K562 (cell line): ENCODE results near the gene LGALS12. TPM values are rescaled to one million over a fixed set of nuclear protein-coding genes. Genes with fewer than 3 reads are reported as not detected.

Experiments
- ATAC-seq: fragments of 200-7000 bp; cut with Tn5 transposase; 3 replicates; pipeline ENCODE4 v1.9.1; 2020; ENCODE audit warnings: moderate library complexity
- BruUV-seq: library from RNA; stranded (reverse); fragments of 400-500 nt; replicated peaks from 2 replicates; lab custom pipeline; 2021; lab: Mats Ljungman, UMichigan
- CTCF ChIA-PET: fragments of 300-600 bp; formaldehyde crosslinking; extraction: SDS; loops from one replicate; lab custom pipeline; 2021; ENCODE audit warnings: low intra/inter-chr PET ratio; lab: Yijun Ruan, JAX
- POLR2A ChIA-PET: fragments of 300-600, 350-650 bp; sonication (Branson Sonifier 250); formaldehyde crosslinking; extraction: SDS; loops from one replicate; lab custom pipeline; 2021; ENCODE audit warnings: antibody characterized with exemption, inconsistent platforms; lab: Yijun Ruan, JAX
- DNase-seq, 4 experiments: peaks; one replicate each; pipeline versions ENCODE4 v3.0.0 to v3.0.0-alpha.2; 2011 to 2018; ENCODE audit warnings: low spot score in 3 of 4, mixed read lengths in 3 of 4; ENCODE audit errors: extremely low read depth in 1 of 4
- FAIRE-seq: peaks from 2 replicates; lab custom pipeline; 2011; peaks lifted over from hg19 to GRCh38; lab: Jason Lieb, UNC
- H2AFZ ChIP-seq: 2 replicates; pipeline ENCODE4 v1.6.0; 2011; ENCODE audit warnings: low read depth, low read length, control low read depth, inconsistent platforms
- H3K27ac ChIP-seq: fragments of 200-600 bp; 3 replicates; pipeline ENCODE4 v1.8.0; 2011; ENCODE audit warnings: low read depth, mild to moderate bottlenecking, control low read depth, inconsistent platforms, low read length, moderate library complexity, mixed read lengths; ENCODE audit errors: extremely low read depth
- H3K27me3 ChIP-seq, 2 experiments: fragments of 300-600 bp in 1 of 2; 2 replicates in 1 of 2; 3 replicates in 1 of 2; pipeline versions ENCODE4 v1.6.0 to v1.8.0; 2011; ENCODE audit warnings: inconsistent platforms in 2 of 2, low read length in 2 of 2, mild to moderate bottlenecking in 1 of 2, mixed read lengths in 1 of 2, moderate library complexity in 1 of 2; ENCODE audit not compliant: control insufficient read depth in 2 of 2, insufficient read depth in 2 of 2
- H3K36me3 ChIP-seq: fragments of 300-600 bp; 3 replicates; pipeline ENCODE4 v1.8.0; 2011; ENCODE audit warnings: mild to moderate bottlenecking, low read length, inconsistent platforms; ENCODE audit not compliant: control insufficient read depth, insufficient read depth
- H3K4me1 ChIP-seq, 2 experiments: fragments of 200-600 bp in 1 of 2; replicated peaks in 1 of 2; 2 replicates in 1 of 2; 3 replicates in 1 of 2; pipeline versions ENCODE4 v1.5.1 to v1.8.0; 2011; ENCODE audit warnings: inconsistent platforms in 2 of 2, low read length in 2 of 2, mild to moderate bottlenecking in 1 of 2, mixed read lengths in 1 of 2, moderate library complexity in 1 of 2; ENCODE audit not compliant: control insufficient read depth in 2 of 2, insufficient read depth in 2 of 2
- H3K4me2 ChIP-seq: 2 replicates; pipeline ENCODE4 v1.6.1; 2011; ENCODE audit warnings: low read length, control low read depth, inconsistent platforms, mixed read lengths; ENCODE audit not compliant: insufficient read depth
- H3K4me3 ChIP-seq: fragments of 200-600 bp; sonication (generic), shearing (Covaris generic); 2 replicates; pipeline ENCODE4 v1.5.1; 2016; ENCODE audit warnings: control low read depth, inconsistent platforms
- H3K79me2 ChIP-seq: fragments of 200-600 bp; 3 replicates; pipeline ENCODE4 v1.8.0; 2011; ENCODE audit warnings: low read length, inconsistent platforms; ENCODE audit not compliant: control insufficient read depth, insufficient read depth
- H3K9ac ChIP-seq, 2 experiments: 2 replicates each; pipeline versions ENCODE4 v1.6.0 to v1.6.1; 2011; ENCODE audit warnings: low read depth in 2 of 2, low read length in 2 of 2, control low read depth in 1 of 2, inconsistent platforms in 1 of 2, mild to moderate bottlenecking in 1 of 2, mixed read lengths in 1 of 2; ENCODE audit not compliant: insufficient read depth in 1 of 2
- H3K9me1 ChIP-seq: one replicate; pipeline ENCODE4 v1.6.0; 2011; ENCODE audit warnings: inconsistent platforms, mild to moderate bottlenecking, low read length, moderate library complexity; ENCODE audit not compliant: control insufficient read depth, insufficient read depth
- H3K9me3 ChIP-seq: replicated peaks from 2 replicates; pipeline ENCODE4 v1.5.1; 2011; ENCODE audit warnings: low read depth, low read length, inconsistent platforms; ENCODE audit not compliant: control insufficient read depth, insufficient read depth
- H4K20me1 ChIP-seq: replicated peaks from 2 replicates; pipeline ENCODE4 v1.6.1; 2011; ENCODE audit warnings: low read length, inconsistent platforms, mixed read lengths; ENCODE audit not compliant: control insufficient read depth, insufficient read depth
- CEBPG ChIP-seq, 3 experiments: fragments of 200-800 bp in 1 of 3; sonication (Bioruptor generic) in 1 of 3; sonication (generic) in 1 of 3; formaldehyde crosslinking in 1 of 3; IDR thresholded peaks in 2 of 3; conservative IDR thresholded peaks in 1 of 3; 2 replicates each; pipeline versions ENCODE4 v1.6.1 to v1.8.0; 2016 to 2022; ENCODE audit warnings: missing compliant biosample characterization in 2 of 3, missing genetic modification characterization in 2 of 3, mild to moderate bottlenecking in 1 of 3, missing genetic modification reagents in 1 of 3
- DNMT1 ChIP-seq: fragments of 450-650 bp; IDR thresholded peaks from 2 replicates; pipeline ENCODE4 v1.6.1; 2016; ENCODE audit warnings: antibody characterized with exemption, mild to moderate bottlenecking
- E2F3 ChIP-seq: fragments of 250-450 bp; sonication (Bioruptor Pico); IDR thresholded peaks from 2 replicates; pipeline ENCODE4 v1.4.0; 2020; ENCODE audit warnings: mild to moderate bottlenecking
- ILF3 ChIP-seq: fragments of 450-650 bp; IDR thresholded peaks from 2 replicates; pipeline ENCODE4 v1.6.1; 2018; ENCODE audit warnings: antibody characterized with exemption, mild to moderate bottlenecking, moderate library complexity, borderline replicate concordance
- ZBTB7A ChIP-seq: IDR thresholded peaks from 2 replicates; pipeline ENCODE4 v1.6.1; 2011; ENCODE audit warnings: low read depth, mild to moderate bottlenecking, low read length, moderate library complexity, borderline replicate concordance; ENCODE audit not compliant: control insufficient read depth
- ZNF197 ChIP-seq: fragments of 200-800 bp; sonication (Bioruptor generic); IDR thresholded peaks from 2 replicates; pipeline ENCODE4 v1.6.1; 2016; ENCODE audit warnings: low read depth, missing genetic modification characterization, missing compliant biosample characterization
- WGBS: fragments of 100-300 bp; shearing (Covaris generic); methylation state at CpG from one replicate; pipeline ENCODE4 v1.1.6; 2016; ENCODE audit warnings: low coverage, mixed read lengths; ENCODE audit not compliant: insufficient coverage; ENCODE audit errors: missing lambda C conversion rate; 5-methylcytosine and 5-hydroxymethylcytosine counted together
- in situ Hi-C: fragments of 300-500 bp; cut with MboI; formaldehyde crosslinking; loops from 4 replicates; pipeline ENCODE4 v1.15.0; 2018; ENCODE audit warnings: inconsistent platforms, mixed read lengths
- intact Hi-C: fragments of 100-400 bp; cut with micrococcal nuclease; formaldehyde crosslinking; loops from 2 replicates; pipeline ENCODE4 v1.14.2; 2022
- polyA plus RNA-seq, 8 experiments: library from polyadenylated mRNA; depleted of rRNA in 4 of 8; stranded (reverse) in 5 of 8; unstranded in 3 of 8; fragments of >200 nt; fragmentation: Nextera tagmentation in 2 of 8; fragmentation: Illumina TruSeq in 1 of 8; extraction: Ambion mirVana in 2 of 8; extraction: Trizol in 1 of 8; gene quantifications; 2 replicates each; pipeline versions ENCODE4 v1.2.1 to v1.2.3, GENCODE V29; 2011 to 2014; ENCODE audit warnings: inconsistent platforms in 1 of 8, missing spikeins in 1 of 8
- total RNA-seq, 7 experiments: library from RNA; depleted of rRNA in 6 of 7; stranded (reverse); fragments of >200 nt in 6 of 7; fragmentation: Illumina TruSeq in 2 of 7; extraction: Trizol in 2 of 7; gene quantifications; 2 replicates each; pipeline versions ENCODE4 v1.2.1 to v1.2.3, GENCODE V29; 2011 to 2021; ENCODE audit warnings: low replicate concordance in 1 of 7
- TF ChIP-seq, protein P1 (sequence below), 2 experiments: IDR thresholded peaks; 2 replicates each; pipeline ENCODE4 v1.6.1; 2011; ENCODE audit warnings: borderline replicate concordance in 1 of 2, control low read depth in 1 of 2, low read depth in 1 of 2, low read length in 1 of 2, mild to moderate bottlenecking in 1 of 2, mixed read lengths in 1 of 2, moderate library complexity in 1 of 2; ENCODE audit not compliant: insufficient read depth in 1 of 2, insufficient read length in 1 of 2, poor library complexity in 1 of 2, severe bottlenecking in 1 of 2; ENCODE audit errors: extremely low read depth in 1 of 2

LGALS12 gene
- total and polyA plus RNA-seq, 9 of the 15 experiments (the other 6 are each of a cell fraction or from before 2014, with no cell fraction given), result 0.66 to 8.0 (median 5.0) TPM

DNA sequence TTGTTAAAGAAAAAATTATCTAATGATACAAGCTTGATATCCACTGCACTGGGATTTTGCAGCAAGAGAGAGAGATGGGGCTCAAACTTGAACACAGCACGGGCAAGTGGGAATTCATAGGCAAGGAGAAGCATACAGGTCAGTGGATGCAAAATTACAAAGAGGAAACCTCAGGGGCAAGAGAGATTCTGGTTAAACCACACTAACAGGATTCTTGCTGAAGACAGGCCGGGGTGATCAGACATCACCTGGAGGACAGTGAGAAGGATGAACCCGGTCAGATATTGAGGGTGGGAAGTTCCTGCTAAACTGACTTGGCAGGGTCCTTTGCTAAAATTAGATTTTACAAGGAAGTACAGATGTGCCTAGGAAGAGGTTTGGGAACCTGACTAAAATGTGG is 28.2 kb downstream of the LGALS12 start:
- Histone ChIP-seq H3K27ac (no peak overlapping the region), H3K36me3 (no peaks in the 10 kb centered on the region), H3K9ac (no peak overlapping the region), H3K4me2 (no peak overlapping the region), H3K79me2 (no peaks in the 10 kb centered on the region), H3K9me3 (no peaks in the 10 kb centered on the region), H2AFZ (no peak overlapping the region), H3K9me1 (no peaks in the 10 kb centered on the region), H3K4me3 (no peak overlapping the region), H4K20me1 (no peaks in the 10 kb centered on the region), H3K27me3 (no peaks in the 10 kb centered on the region), H3K4me1 (peaks cover 27 to 68% of the 10 kb centered on the region in 2 experiments)
- ChIA-PET CTCF (no interaction called here), POLR2A (no interaction called here)
- in situ Hi-C loops, result no loop called here
- intact Hi-C loops, result no loop called here
- DNase-seq, result no peak
- ATAC-seq, result no peak
- no TSS peak for BruUV-seq
- FAIRE-seq, result no peak
- 84% methylated on average over 3 of the region's 3 CpGs for WGBS
- TF ChIP-seq CEBPG (CRISPR knock-in tag; IDR thresholded peaks at IDR 0.05) (no peak), CEBPG (tag; conservative IDR thresholded peaks at IDR 0.05 in 1 of 2, IDR thresholded peaks at IDR 0.05 in 1 of 2) (no peak), ILF3 (no peak), E2F3 (CRISPR knock-in tag) (no peak), ZNF197 (no peak), ZBTB7A (no peak), DNMT1 (no peak)
- TF ChIP-seq, protein P1, sequence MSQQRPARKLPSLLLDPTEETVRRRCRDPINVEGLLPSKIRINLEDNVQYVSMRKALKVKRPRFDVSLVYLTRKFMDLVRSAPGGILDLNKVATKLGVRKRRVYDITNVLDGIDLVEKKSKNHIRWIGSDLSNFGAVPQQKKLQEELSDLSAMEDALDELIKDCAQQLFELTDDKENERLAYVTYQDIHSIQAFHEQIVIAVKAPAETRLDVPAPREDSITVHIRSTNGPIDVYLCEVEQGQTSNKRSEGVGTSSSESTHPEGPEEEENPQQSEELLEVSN (IDR thresholded peaks at IDR 0.05; ENCODE audit: borderline replicate concordance in 1 of 2, extremely low read depth in 1 of 2, insufficient read depth in 1 of 2, insufficient read length in 1 of 2, low read depth in 1 of 2, low read length in 1 of 2, poor library complexity in 1 of 2, severe bottlenecking in 1 of 2), result no peak
- TF ChIP-seq, all 486 proteins: peak for 0
